Sigmoid colon (tissue), 4 donors: Measurements from ENCODE around the gene BTBD6.

Experiments used
- EP300 ChIP-seq, 4 donors: sonication (generic); formaldehyde crosslinking; IDR thresholded peaks; one replicate each; pipeline ENCODE4 v1.6.1; 2017; ENCODE audit warnings: antibody characterized with exemption in 4 of 4
- POLR2A ChIP-seq, 2 donors: fragments of 450-650 bp; IDR thresholded peaks; one replicate each; pipeline ENCODE4 v1.6.1; 2016; ENCODE audit warnings: antibody characterized with exemption in 2 of 2, mild to moderate bottlenecking in 2 of 2, moderate library complexity in 2 of 2
- POLR2AphosphoS5 ChIP-seq, 4 donors: sonication (generic); formaldehyde crosslinking; IDR thresholded peaks; one replicate each; pipeline ENCODE4 v1.6.1; 2017; ENCODE audit warnings: antibody characterized with exemption in 4 of 4
- TF ChIP-seq, protein P1 (sequence below), 4 experiments: fragments of 450-650 bp in 3 of 4; fragments of 200-600 bp in 1 of 4; IDR thresholded peaks; one replicate each; pipeline ENCODE4 v1.5.1; 2016 to 2019; ENCODE audit warnings: antibody characterized with exemption in 4 of 4, mild to moderate bottlenecking in 3 of 4, moderate library complexity in 2 of 4

DNA sequence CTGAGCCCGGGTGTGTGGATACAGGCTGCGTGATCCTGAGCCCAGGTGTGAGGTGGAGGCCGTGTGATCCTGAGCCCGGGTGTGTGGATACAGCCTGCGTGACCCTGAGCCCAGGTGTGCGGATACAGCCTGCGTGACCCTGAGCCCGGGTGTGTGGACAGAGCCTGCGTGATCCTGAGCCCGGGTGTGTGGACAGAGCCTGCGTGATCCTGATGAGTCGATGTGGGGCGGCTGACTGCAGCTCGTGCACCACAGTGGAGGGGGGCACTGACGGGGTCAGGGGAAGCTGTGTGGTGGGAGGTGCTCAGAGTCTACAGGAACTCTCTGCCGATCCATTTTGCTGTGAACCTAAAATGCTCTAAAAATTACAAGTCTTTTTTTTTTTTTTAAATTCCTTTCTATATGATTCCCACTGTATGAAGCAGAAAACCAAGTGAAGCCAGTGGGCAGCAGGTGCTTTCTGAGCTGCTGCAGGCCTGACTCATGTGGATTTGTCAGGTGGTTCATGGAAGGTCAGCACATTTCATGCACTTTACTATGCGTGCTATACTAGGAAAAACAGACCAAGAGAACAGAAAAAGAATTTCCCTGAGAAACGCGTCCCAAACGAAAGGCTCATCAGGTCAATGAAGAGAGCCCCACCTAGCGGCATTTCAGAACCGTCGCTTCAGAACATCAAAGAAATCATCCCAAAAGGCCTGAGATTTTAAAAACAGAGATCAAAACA, 33.2 kb downstream of the BTBD6 start:
- TF ChIP-seq, protein P1, sequence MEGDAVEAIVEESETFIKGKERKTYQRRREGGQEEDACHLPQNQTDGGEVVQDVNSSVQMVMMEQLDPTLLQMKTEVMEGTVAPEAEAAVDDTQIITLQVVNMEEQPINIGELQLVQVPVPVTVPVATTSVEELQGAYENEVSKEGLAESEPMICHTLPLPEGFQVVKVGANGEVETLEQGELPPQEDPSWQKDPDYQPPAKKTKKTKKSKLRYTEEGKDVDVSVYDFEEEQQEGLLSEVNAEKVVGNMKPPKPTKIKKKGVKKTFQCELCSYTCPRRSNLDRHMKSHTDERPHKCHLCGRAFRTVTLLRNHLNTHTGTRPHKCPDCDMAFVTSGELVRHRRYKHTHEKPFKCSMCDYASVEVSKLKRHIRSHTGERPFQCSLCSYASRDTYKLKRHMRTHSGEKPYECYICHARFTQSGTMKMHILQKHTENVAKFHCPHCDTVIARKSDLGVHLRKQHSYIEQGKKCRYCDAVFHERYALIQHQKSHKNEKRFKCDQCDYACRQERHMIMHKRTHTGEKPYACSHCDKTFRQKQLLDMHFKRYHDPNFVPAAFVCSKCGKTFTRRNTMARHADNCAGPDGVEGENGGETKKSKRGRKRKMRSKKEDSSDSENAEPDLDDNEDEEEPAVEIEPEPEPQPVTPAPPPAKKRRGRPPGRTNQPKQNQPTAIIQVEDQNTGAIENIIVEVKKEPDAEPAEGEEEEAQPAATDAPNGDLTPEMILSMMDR (IDR thresholded peaks at IDR 0.05), result peak in 2 of 4 experiments; percentile 27 to 45
- no peak for TF ChIP-seq POLR2A (IDR thresholded peaks at IDR 0.05)
- no peak for TF ChIP-seq EP300 (IDR thresholded peaks at IDR 0.05)
- TF ChIP-seq POLR2AphosphoS5 (IDR thresholded peaks at IDR 0.05), result no peak
